K562 (cell line): ENCODE data around the gene MRPL32. TPM values are rescaled to one million over a fixed set of nuclear protein-coding genes. Genes with fewer than 3 reads are reported as not detected.
A peak's percentile ranks its signal among the peaks of the same experiment; 100 is the strongest.

Source experiments
- ATAC-seq: fragments of 200-7000 bp; cut with Tn5 transposase; 3 replicates; pipeline ENCODE4 v1.9.1; 2020; ENCODE audit warnings: moderate library complexity
- BruUV-seq: library from RNA; stranded (reverse); fragments of 400-500 nt; replicated peaks from 2 replicates; lab custom pipeline; 2021; lab: Mats Ljungman, UMichigan
- CTCF ChIA-PET: fragments of 300-600 bp; formaldehyde crosslinking; extraction: SDS; loops from one replicate; lab custom pipeline; 2021; ENCODE audit warnings: low intra/inter-chr PET ratio; lab: Yijun Ruan, JAX
- POLR2A ChIA-PET: fragments of 300-600, 350-650 bp; sonication (Branson Sonifier 250); formaldehyde crosslinking; extraction: SDS; loops from one replicate; lab custom pipeline; 2021; ENCODE audit warnings: antibody characterized with exemption, inconsistent platforms; lab: Yijun Ruan, JAX
- DNase-seq, 4 experiments: peaks; one replicate each; pipeline versions ENCODE4 v3.0.0 to v3.0.0-alpha.2; 2011 to 2018; ENCODE audit warnings: low spot score in 3 of 4, mixed read lengths in 3 of 4; ENCODE audit errors: extremely low read depth in 1 of 4
- FAIRE-seq: peaks from 2 replicates; lab custom pipeline; 2011; peaks lifted over from hg19 to GRCh38; lab: Jason Lieb, UNC
- H2AFZ ChIP-seq: 2 replicates; pipeline ENCODE4 v1.6.0; 2011; ENCODE audit warnings: low read depth, low read length, control low read depth, inconsistent platforms
- H3K27ac ChIP-seq: fragments of 200-600 bp; 3 replicates; pipeline ENCODE4 v1.8.0; 2011; ENCODE audit warnings: low read depth, mild to moderate bottlenecking, control low read depth, inconsistent platforms, low read length, moderate library complexity, mixed read lengths; ENCODE audit errors: extremely low read depth
- H3K27me3 ChIP-seq, 2 experiments: fragments of 300-600 bp in 1 of 2; 2 replicates in 1 of 2; 3 replicates in 1 of 2; pipeline versions ENCODE4 v1.6.0 to v1.8.0; 2011; ENCODE audit warnings: inconsistent platforms in 2 of 2, low read length in 2 of 2, mild to moderate bottlenecking in 1 of 2, mixed read lengths in 1 of 2, moderate library complexity in 1 of 2; ENCODE audit not compliant: control insufficient read depth in 2 of 2, insufficient read depth in 2 of 2
- H3K36me3 ChIP-seq: fragments of 300-600 bp; 3 replicates; pipeline ENCODE4 v1.8.0; 2011; ENCODE audit warnings: mild to moderate bottlenecking, low read length, inconsistent platforms; ENCODE audit not compliant: control insufficient read depth, insufficient read depth
- H3K4me1 ChIP-seq, 2 experiments: fragments of 200-600 bp in 1 of 2; replicated peaks in 1 of 2; 2 replicates in 1 of 2; 3 replicates in 1 of 2; pipeline versions ENCODE4 v1.5.1 to v1.8.0; 2011; ENCODE audit warnings: inconsistent platforms in 2 of 2, low read length in 2 of 2, mild to moderate bottlenecking in 1 of 2, mixed read lengths in 1 of 2, moderate library complexity in 1 of 2; ENCODE audit not compliant: control insufficient read depth in 2 of 2, insufficient read depth in 2 of 2
- H3K4me2 ChIP-seq: 2 replicates; pipeline ENCODE4 v1.6.1; 2011; ENCODE audit warnings: low read length, control low read depth, inconsistent platforms, mixed read lengths; ENCODE audit not compliant: insufficient read depth
- H3K4me3 ChIP-seq: fragments of 200-600 bp; sonication (generic), shearing (Covaris generic); 2 replicates; pipeline ENCODE4 v1.5.1; 2016; ENCODE audit warnings: control low read depth, inconsistent platforms
- H3K79me2 ChIP-seq: fragments of 200-600 bp; 3 replicates; pipeline ENCODE4 v1.8.0; 2011; ENCODE audit warnings: low read length, inconsistent platforms; ENCODE audit not compliant: control insufficient read depth, insufficient read depth
- H3K9ac ChIP-seq, 2 experiments: 2 replicates each; pipeline versions ENCODE4 v1.6.0 to v1.6.1; 2011; ENCODE audit warnings: low read depth in 2 of 2, low read length in 2 of 2, control low read depth in 1 of 2, inconsistent platforms in 1 of 2, mild to moderate bottlenecking in 1 of 2, mixed read lengths in 1 of 2; ENCODE audit not compliant: insufficient read depth in 1 of 2
- H3K9me1 ChIP-seq: one replicate; pipeline ENCODE4 v1.6.0; 2011; ENCODE audit warnings: inconsistent platforms, mild to moderate bottlenecking, low read length, moderate library complexity; ENCODE audit not compliant: control insufficient read depth, insufficient read depth
- H3K9me3 ChIP-seq: replicated peaks from 2 replicates; pipeline ENCODE4 v1.5.1; 2011; ENCODE audit warnings: low read depth, low read length, inconsistent platforms; ENCODE audit not compliant: control insufficient read depth, insufficient read depth
- H4K20me1 ChIP-seq: replicated peaks from 2 replicates; pipeline ENCODE4 v1.6.1; 2011; ENCODE audit warnings: low read length, inconsistent platforms, mixed read lengths; ENCODE audit not compliant: control insufficient read depth, insufficient read depth
- ATF2 ChIP-seq: sonication (generic); formaldehyde crosslinking; IDR thresholded peaks from 2 replicates; pipeline ENCODE4 v1.8.1; 2022; ENCODE audit warnings: missing genetic modification reagents
- BRD9 ChIP-seq: fragments of 450-650 bp; IDR thresholded peaks from 2 replicates; pipeline ENCODE4 v1.6.1; 2018; ENCODE audit warnings: low read depth; ENCODE audit not compliant: partially characterized antibody
- CCNT2 ChIP-seq: IDR thresholded peaks from 2 replicates; pipeline ENCODE4 v1.6.1; 2011; ENCODE audit warnings: borderline replicate concordance, low read depth, mild to moderate bottlenecking, moderate library complexity, mixed read lengths, low read length; ENCODE audit not compliant: insufficient read length; ENCODE audit errors: extremely low read depth
- HMBOX1 ChIP-seq: sonication (generic); IDR thresholded peaks from 2 replicates; pipeline ENCODE4 v1.6.1; 2016
- MTA1 ChIP-seq: fragments of 450-650 bp; IDR thresholded peaks from 2 replicates; pipeline ENCODE4 v1.6.1; 2017; ENCODE audit warnings: borderline replicate concordance
- NRF1 ChIP-seq, 2 experiments: fragments of 450-650 bp; IDR thresholded peaks in 1 of 2; conservative IDR thresholded peaks in 1 of 2; 2 replicates each; pipeline ENCODE4 v1.6.1; 2014; ENCODE audit warnings: mild to moderate bottlenecking in 2 of 2
- RBM34 ChIP-seq: fragments of 200-400 bp; formaldehyde crosslinking; IDR thresholded peaks from 2 replicates; pipeline ENCODE4 v1.6.1; 2018; ENCODE audit warnings: low read length, borderline replicate concordance; ENCODE audit not compliant: insufficient read depth
- WHSC1 ChIP-seq: IDR thresholded peaks from one replicate; pipeline ENCODE4 v1.6.1; 2012; ENCODE audit warnings: low read length, control low read depth, inconsistent platforms
- YBX1 ChIP-seq: fragments of 450-650 bp; IDR thresholded peaks from 2 replicates; pipeline ENCODE4 v1.7.1; 2016; ENCODE audit warnings: mild to moderate bottlenecking
- ZNF143 ChIP-seq: sonication (generic); formaldehyde crosslinking; IDR thresholded peaks from 2 replicates; pipeline ENCODE4 v1.9.0; 2022; ENCODE audit warnings: mild to moderate bottlenecking, missing genetic modification reagents
- ZNF431 ChIP-seq: sonication (generic); formaldehyde crosslinking; IDR thresholded peaks from 2 replicates; pipeline ENCODE4 v1.8.0; 2022; ENCODE audit warnings: mild to moderate bottlenecking, missing genetic modification reagents
- ZNF551 ChIP-seq: fragments of 250-450 bp; sonication (Bioruptor Pico); IDR thresholded peaks from 2 replicates; pipeline ENCODE4 v1.5.0; 2021; ENCODE audit warnings: mild to moderate bottlenecking, moderate library complexity
- ZNF592 ChIP-seq: fragments of 450-650 bp; IDR thresholded peaks from 2 replicates; pipeline ENCODE4 v1.6.1; 2017; ENCODE audit warnings: antibody characterized with exemption, mild to moderate bottlenecking
- WGBS: fragments of 100-300 bp; shearing (Covaris generic); methylation state at CpG from one replicate; pipeline ENCODE4 v1.1.6; 2016; ENCODE audit warnings: low coverage, mixed read lengths; ENCODE audit not compliant: insufficient coverage; ENCODE audit errors: missing lambda C conversion rate; 5-methylcytosine and 5-hydroxymethylcytosine counted together
- in situ Hi-C: fragments of 300-500 bp; cut with MboI; formaldehyde crosslinking; loops from 4 replicates; pipeline ENCODE4 v1.15.0; 2018; ENCODE audit warnings: inconsistent platforms, mixed read lengths
- intact Hi-C: fragments of 100-400 bp; cut with micrococcal nuclease; formaldehyde crosslinking; loops from 2 replicates; pipeline ENCODE4 v1.14.2; 2022
- polyA plus RNA-seq, 8 experiments: library from polyadenylated mRNA; depleted of rRNA in 4 of 8; stranded (reverse) in 5 of 8; unstranded in 3 of 8; fragments of >200 nt; fragmentation: Nextera tagmentation in 2 of 8; fragmentation: Illumina TruSeq in 1 of 8; extraction: Ambion mirVana in 2 of 8; extraction: Trizol in 1 of 8; gene quantifications; 2 replicates each; pipeline versions ENCODE4 v1.2.1 to v1.2.3, GENCODE V29; 2011 to 2014; ENCODE audit warnings: inconsistent platforms in 1 of 8, missing spikeins in 1 of 8
- total RNA-seq, 7 experiments: library from RNA; depleted of rRNA in 6 of 7; stranded (reverse); fragments of >200 nt in 6 of 7; fragmentation: Illumina TruSeq in 2 of 7; extraction: Trizol in 2 of 7; gene quantifications; 2 replicates each; pipeline versions ENCODE4 v1.2.1 to v1.2.3, GENCODE V29; 2011 to 2021; ENCODE audit warnings: low replicate concordance in 1 of 7
- TF ChIP-seq, protein P1 (sequence below): fragments of 450-650 bp; formaldehyde crosslinking; IDR thresholded peaks from 2 replicates; pipeline ENCODE4 v1.4.0; 2020; ENCODE audit warnings: mild to moderate bottlenecking, moderate library complexity

MRPL32 gene
- total and polyA plus RNA-seq, 9 of the 15 experiments (the other 6 are each of a cell fraction or from before 2014, with no cell fraction given), result 75.5 to 351 (median 138) TPM

DNA sequence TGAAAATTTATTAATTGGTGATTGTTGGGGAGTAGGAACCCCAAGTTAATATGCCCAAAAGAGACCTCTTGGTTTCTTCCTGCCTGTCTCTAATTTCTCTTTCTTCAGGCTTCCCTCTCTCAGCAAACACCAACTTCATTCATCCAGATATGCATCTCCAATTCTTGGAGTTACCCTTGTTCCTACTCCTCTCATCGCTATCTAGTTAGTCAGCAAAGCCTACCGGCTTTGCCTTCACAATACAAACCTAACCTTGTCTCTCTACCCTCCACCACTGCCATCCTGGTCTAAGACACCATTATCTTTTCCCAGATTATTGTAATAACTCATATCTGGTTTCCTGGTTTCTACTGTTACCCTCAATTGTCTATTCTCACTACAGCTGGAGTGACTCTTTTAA, 47.9 kb downstream of the MRPL32 start (continued):
- 0 out of 2 replicates have a peak, but pooled peaks have one; percentile 22 for TF ChIP-seq ZNF592
- TF ChIP-seq, protein P1, sequence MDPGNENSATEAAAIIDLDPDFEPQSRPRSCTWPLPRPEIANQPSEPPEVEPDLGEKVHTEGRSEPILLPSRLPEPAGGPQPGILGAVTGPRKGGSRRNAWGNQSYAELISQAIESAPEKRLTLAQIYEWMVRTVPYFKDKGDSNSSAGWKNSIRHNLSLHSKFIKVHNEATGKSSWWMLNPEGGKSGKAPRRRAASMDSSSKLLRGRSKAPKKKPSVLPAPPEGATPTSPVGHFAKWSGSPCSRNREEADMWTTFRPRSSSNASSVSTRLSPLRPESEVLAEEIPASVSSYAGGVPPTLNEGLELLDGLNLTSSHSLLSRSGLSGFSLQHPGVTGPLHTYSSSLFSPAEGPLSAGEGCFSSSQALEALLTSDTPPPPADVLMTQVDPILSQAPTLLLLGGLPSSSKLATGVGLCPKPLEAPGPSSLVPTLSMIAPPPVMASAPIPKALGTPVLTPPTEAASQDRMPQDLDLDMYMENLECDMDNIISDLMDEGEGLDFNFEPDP, result no peak
- peak; percentile 89 for TF ChIP-seq HMBOX1

DNA sequence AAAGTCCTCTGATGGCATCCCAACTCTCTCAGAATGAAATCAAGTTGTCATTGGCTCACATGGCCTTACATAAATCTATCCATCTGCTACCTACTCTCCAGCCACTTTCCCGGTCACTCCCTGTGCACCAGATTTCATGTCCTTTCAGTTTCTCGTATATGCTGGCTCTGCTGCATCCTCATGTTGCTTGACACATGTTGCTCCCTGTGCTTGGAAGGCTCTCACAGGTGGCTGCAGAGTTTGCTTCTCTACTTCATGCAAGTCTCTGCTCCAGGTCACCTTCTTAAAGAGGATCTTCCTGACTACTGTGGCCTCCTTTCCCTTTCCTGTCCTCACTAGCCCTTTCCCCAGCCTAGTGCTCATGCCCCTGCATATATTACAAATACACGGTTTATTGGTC, 48.3 kb downstream of the MRPL32 start:
- H3K27ac ChIP-seq, result no peak overlapping the region
- no peaks in the 10 kb centered on the region for H3K79me2 ChIP-seq
- peak overlapping the region; percentile 57 for H2AFZ ChIP-seq
- WGBS, result 40% methylated on average over 3 of the region's 3 CpGs
- peak overlapping the region; percentile 33; the same call in 1 of the 2 replicates for H3K4me2 ChIP-seq
- no peak for FAIRE-seq
- peak; percentile 42 for ATAC-seq
- peaks cover 0 to 9% of the 10 kb centered on the region in 2 experiments; a peak in 3 of 5 replicates for H3K4me1 ChIP-seq
- no peaks in the 10 kb centered on the region for H3K27me3 ChIP-seq
- peaks cover 2% of the 10 kb centered on the region; the same call in 2 of the 3 replicates for H3K36me3 ChIP-seq
- intact Hi-C loops (no loop called here), in situ Hi-C loops (no loop called here)
- H3K9me1 ChIP-seq, result no peaks in the 10 kb centered on the region
- ChIA-PET CTCF (no interaction called here), POLR2A (no interaction called here)
- H3K4me3 ChIP-seq, result no peak overlapping the region
- H4K20me1 ChIP-seq, result no peaks in the 10 kb centered on the region
- peaks cover 17% of the 10 kb centered on the region for H3K9me3 ChIP-seq
- H3K9ac ChIP-seq, result no peak overlapping the region
- DNase-seq, result no peak
- no TSS peak for BruUV-seq
- TF ChIP-seq NRF1 (conservative IDR thresholded peaks at IDR 0.05 in 1 of 2, IDR thresholded peaks at IDR 0.05 in 1 of 2), result no peak
- no peak for TF ChIP-seq WHSC1
- TF ChIP-seq BRD9, result no peak
- no peak for TF ChIP-seq YBX1
- TF ChIP-seq ZNF431 (CRISPR knock-in tag), result no peak
- TF ChIP-seq MTA1, result no peak
- no peak for TF ChIP-seq CCNT2
- TF ChIP-seq ATF2 (CRISPR knock-in tag), result no peak
- TF ChIP-seq RBM34, result no peak
- TF ChIP-seq ZNF551 (CRISPR knock-in tag), result no peak
- TF ChIP-seq ZNF143, result no peak
